ENCODE data around the gene PAQR5.

- TF ChIP-seq CTCF (IDR thresholded peaks at IDR 0.05) = no peak
- no peak for TF ChIP-seq ARID4B (CRISPR knock-in tag; IDR thresholded peaks at IDR 0.05; ENCODE audit: borderline replicate concordance)
These were observed 42.6 kb downstream of the PAQR5 start for GRCh38 chr15:69341356-69341755.

All from WTC11 (cell line).